Ishikawa (cell line): ENCODE data around the gene NCOR2.

Source experiments
- CEBPB ChIP-seq: IDR thresholded peaks from 2 replicates; pipeline ENCODE4 v1.6.1; 2012
- CREB1 ChIP-seq: IDR thresholded peaks from 2 replicates; pipeline ENCODE4 v1.6.1; 2012; ENCODE audit warnings: low read depth
- EGR1 ChIP-seq: IDR thresholded peaks from 2 replicates; pipeline ENCODE4 v1.6.1; 2012
- EP300 ChIP-seq: IDR thresholded peaks from 2 replicates; pipeline ENCODE4 v1.6.1; 2012; ENCODE audit warnings: borderline replicate concordance
- FOXM1 ChIP-seq: IDR thresholded peaks from 2 replicates; pipeline ENCODE4 v1.6.1; 2012; ENCODE audit warnings: low read depth, borderline replicate concordance
- MAX ChIP-seq: IDR thresholded peaks from 2 replicates; pipeline ENCODE4 v1.6.1; 2012
- NFIC ChIP-seq: IDR thresholded peaks from 2 replicates; pipeline ENCODE4 v1.6.1; 2012
- RAD21 ChIP-seq: IDR thresholded peaks from 2 replicates; pipeline ENCODE4 v1.6.1; 2012; ENCODE audit warnings: low read depth
- TAF1 ChIP-seq: IDR thresholded peaks from 2 replicates; pipeline ENCODE4 v1.6.1; 2012; ENCODE audit warnings: low read depth, mild to moderate bottlenecking
- TCF12 ChIP-seq: IDR thresholded peaks from 2 replicates; pipeline ENCODE4 v1.6.1; 2012; ENCODE audit warnings: low read depth
- TEAD4 ChIP-seq: IDR thresholded peaks from 2 replicates; pipeline ENCODE4 v1.6.1; 2012
- USF1 ChIP-seq: IDR thresholded peaks from 2 replicates; pipeline ENCODE4 v1.6.1; 2012
- YY1 ChIP-seq: IDR thresholded peaks from 2 replicates; pipeline ENCODE4 v1.6.1; 2012; ENCODE audit warnings: low read depth
- ZBTB7A ChIP-seq: IDR thresholded peaks from 2 replicates; pipeline ENCODE4 v1.6.1; 2012; ENCODE audit warnings: low read depth
- TF ChIP-seq, protein P1 (sequence below): IDR thresholded peaks from 2 replicates; pipeline ENCODE4 v1.6.1; 2012; ENCODE audit warnings: low read depth, mild to moderate bottlenecking

NCOR2 gene

GRCh38 chr12:124565656-124566160, 1.7 kb downstream of the NCOR2 start:
- TF ChIP-seq EGR1 (no peak), FOXM1 (no peak), TAF1 (no peak), RAD21 (no peak), YY1 (no peak), MAX (no peak), USF1 (no peak), TEAD4 (no peak), EP300 (no peak), NFIC (no peak), CREB1 (no peak), TCF12 (no peak), CEBPB (no peak), ZBTB7A (no peak)
- TF ChIP-seq, protein P1, sequence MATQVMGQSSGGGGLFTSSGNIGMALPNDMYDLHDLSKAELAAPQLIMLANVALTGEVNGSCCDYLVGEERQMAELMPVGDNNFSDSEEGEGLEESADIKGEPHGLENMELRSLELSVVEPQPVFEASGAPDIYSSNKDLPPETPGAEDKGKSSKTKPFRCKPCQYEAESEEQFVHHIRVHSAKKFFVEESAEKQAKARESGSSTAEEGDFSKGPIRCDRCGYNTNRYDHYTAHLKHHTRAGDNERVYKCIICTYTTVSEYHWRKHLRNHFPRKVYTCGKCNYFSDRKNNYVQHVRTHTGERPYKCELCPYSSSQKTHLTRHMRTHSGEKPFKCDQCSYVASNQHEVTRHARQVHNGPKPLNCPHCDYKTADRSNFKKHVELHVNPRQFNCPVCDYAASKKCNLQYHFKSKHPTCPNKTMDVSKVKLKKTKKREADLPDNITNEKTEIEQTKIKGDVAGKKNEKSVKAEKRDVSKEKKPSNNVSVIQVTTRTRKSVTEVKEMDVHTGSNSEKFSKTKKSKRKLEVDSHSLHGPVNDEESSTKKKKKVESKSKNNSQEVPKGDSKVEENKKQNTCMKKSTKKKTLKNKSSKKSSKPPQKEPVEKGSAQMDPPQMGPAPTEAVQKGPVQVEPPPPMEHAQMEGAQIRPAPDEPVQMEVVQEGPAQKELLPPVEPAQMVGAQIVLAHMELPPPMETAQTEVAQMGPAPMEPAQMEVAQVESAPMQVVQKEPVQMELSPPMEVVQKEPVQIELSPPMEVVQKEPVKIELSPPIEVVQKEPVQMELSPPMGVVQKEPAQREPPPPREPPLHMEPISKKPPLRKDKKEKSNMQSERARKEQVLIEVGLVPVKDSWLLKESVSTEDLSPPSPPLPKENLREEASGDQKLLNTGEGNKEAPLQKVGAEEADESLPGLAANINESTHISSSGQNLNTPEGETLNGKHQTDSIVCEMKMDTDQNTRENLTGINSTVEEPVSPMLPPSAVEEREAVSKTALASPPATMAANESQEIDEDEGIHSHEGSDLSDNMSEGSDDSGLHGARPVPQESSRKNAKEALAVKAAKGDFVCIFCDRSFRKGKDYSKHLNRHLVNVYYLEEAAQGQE: no peak

- TF ChIP-seq USF1: no peak
- TF ChIP-seq CREB1: no peak
- no peak for TF ChIP-seq TCF12
- TF ChIP-seq EP300: no peak
- TF ChIP-seq, protein P1: no peak
- no peak for TF ChIP-seq CEBPB
- TF ChIP-seq NFIC: no peak
- no peak for TF ChIP-seq TEAD4
- TF ChIP-seq ZBTB7A: no peak
- TF ChIP-seq RAD21: no peak
- TF ChIP-seq YY1: no peak
- no peak for TF ChIP-seq MAX
- TF ChIP-seq TAF1: no peak
- no peak for TF ChIP-seq FOXM1
- no peak for TF ChIP-seq EGR1
These were observed 2.4 kb downstream of the NCOR2 start for GRCh38 chr12:124564971-124565491.

- no peak for TF ChIP-seq ZBTB7A
- no peak for TF ChIP-seq TEAD4
- TF ChIP-seq USF1: no peak
- no peak for TF ChIP-seq NFIC
- no peak for TF ChIP-seq EGR1
- TF ChIP-seq CREB1: no peak
- TF ChIP-seq, protein P1: no peak
- no peak for TF ChIP-seq TCF12
- no peak for TF ChIP-seq YY1
- no peak for TF ChIP-seq MAX
- TF ChIP-seq TAF1: no peak
- TF ChIP-seq EP300: no peak
- TF ChIP-seq FOXM1: no peak
- TF ChIP-seq CEBPB: no peak
- TF ChIP-seq RAD21: no peak
These were observed 3.0 kb downstream of the NCOR2 start for GRCh38 chr12:124564232-124564958.
